T-helper 1 cell treated with Interleukin-12 subunit alpha and Interleukin-12 subunit beta and Interleukin-4 antibody, amounts not matched to agents 30 ng/mL and 1 ng/mL, for 36 hours (primary cell): ENCODE results near the gene CXCL12. TPM values are rescaled to one million over a fixed set of nuclear protein-coding genes. Genes with fewer than 3 reads are reported as not detected.

Experiments used
- intact Hi-C: fragments of 100-400 bp; cut with micrococcal nuclease; formaldehyde crosslinking; loops from one replicate; pipeline ENCODE4 v1.15.1; 2024
- total RNA-seq: library from RNA; stranded (reverse); gene quantifications from 2 replicates; pipeline ENCODE4 v1.2.3, GENCODE V29; 2022

CXCL12 gene
- total RNA-seq, 1 donor from 2014 or later, result not detected

DNA sequence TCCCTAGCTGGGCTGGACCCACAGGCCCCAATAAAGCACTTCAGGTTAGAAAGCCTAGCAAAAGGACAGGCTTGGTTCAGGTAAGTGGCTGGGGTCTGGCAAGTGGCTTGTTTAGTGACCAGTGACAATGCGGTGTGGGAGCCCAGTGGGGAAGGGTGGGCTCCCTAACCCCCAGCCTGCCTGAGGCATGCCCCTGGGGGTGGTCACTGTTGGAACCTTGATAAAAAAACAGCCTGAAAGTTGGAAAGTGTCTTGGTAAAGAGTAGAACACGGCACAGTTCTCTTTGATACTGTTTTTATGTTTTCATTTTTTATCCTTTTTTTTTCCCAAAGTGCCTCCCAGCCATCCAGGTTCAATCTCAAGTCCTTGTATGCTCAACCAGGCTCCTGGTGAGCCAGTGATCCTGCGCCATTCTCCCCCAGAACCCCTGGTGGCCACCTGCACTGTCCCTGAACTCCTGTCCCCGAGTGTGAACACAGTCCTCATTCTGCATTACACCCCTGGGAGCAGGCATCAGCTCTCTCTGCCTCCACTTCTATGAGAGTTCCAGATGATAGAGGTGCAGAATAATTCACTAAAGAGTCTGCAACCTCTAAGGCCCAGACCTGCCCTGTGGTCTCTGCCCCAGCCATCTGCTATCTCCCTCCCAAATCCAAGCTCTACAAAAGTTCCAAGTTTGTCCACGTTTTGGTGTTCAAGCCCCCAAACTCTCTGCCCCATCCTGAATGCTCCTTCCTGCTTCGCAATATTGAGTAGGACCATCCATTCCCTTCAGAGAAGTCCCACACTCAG is 15.0 kb upstream of the CXCL12 start:
- intact Hi-C loops, result no loop called here

- intact Hi-C loops, result no loop called here
These were observed 14.1 kb upstream of the CXCL12 start for GRCh38 chr10:44398747-44399658.

DNA sequence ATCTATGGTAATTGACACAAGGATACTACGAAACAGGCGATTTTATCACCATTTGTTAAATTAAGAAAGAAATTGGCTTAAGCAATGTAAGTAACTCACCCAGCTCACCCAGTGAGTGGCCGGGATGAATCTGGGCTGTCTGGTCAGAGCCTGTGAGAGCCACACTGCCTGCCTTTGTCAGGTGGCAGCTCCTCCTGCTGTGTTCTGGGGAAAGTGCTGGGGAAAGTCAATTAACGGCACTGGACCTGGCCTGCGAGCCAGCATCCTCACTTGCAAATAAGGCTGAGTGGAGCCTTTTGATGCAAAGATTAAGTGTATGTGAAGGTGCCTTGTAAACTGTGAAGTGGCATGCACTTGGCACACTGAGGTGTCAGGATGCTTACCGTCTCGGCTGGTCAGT is 13.4 kb upstream of the CXCL12 start:
- intact Hi-C loops, result no loop called here

- intact Hi-C loops, result no loop called here
These were observed 12.8 kb upstream of the CXCL12 start for GRCh38 chr10:44397476-44398225.

- intact Hi-C loops, result no loop called here
These were observed 11.8 kb upstream of the CXCL12 start for GRCh38 chr10:44396671-44397191.

DNA sequence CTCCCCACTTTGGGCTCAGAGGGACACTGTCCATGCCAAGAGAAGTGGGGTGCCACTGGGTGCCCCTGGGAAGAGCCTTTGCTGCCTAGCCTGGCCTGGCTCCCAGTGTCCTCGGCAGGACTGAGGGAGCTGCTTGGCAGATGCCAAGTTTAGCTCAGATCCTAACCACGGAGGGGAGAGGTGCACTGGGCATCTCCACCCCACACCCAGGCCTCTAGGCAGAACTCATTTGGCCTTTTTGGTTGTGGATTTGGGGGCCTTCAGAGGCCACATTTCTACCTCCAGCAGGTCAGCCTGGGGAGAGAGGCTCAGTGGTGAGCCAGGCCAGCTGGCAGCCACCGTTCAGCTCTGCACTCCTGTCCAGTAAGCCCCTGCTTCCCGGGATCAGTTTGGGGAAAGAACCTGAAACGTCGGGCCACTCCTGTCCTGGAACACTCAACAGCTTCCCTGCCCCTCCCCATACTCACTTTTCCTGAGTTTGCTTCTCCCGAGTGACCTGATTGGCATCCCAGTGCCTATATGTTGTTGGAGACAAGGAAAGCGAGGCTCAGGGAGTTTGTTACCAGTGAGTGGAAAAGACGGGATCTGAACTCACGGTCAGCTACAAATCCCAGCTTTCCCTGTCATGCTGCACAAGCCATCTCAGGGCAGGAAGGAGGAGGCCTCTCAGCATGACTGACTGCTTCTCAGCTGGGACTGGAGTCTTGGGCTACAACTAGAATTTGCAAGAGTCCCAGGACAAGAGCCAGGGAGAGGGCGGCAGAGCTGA is 11.2 kb upstream of the CXCL12 start:
- intact Hi-C loops, result no loop called here

GRCh38 chr10:44395396-44395795 is 10.5 kb upstream of the CXCL12 start:
- intact Hi-C loops, result no loop called here

- intact Hi-C loops, result no loop called here
These were observed 9.9 kb upstream of the CXCL12 start for GRCh38 chr10:44394696-44395381.

GRCh38 chr10:44393834-44394547 is 9.1 kb upstream of the CXCL12 start:
- intact Hi-C loops, result no loop called here

DNA sequence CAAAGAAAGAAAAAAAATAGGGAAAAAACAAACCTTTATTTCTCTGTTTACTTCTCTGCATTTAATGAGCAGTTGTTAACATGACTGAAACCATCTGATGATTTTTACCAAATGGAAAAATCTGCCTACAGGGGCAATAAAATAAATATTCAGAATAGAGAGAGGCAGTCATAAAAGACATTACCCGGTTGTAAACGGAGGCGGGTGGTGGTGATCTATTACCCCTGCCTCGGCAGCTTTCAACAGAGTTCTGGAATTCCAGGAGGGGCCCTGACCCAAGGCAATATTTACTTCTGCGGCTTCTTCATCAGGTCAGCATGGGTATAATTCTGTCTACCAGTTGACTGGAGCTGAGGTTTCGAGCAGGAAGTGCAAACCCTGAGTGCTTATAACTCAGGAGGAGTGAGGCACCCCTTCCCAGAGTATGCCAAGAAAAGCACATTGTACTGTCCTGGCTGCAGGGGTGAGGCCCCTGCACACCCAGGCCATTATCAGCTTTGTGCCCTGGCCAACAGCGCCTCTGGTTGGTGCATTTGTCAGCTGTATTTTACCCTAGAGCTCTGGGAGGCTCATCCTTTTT is 8.2 kb upstream of the CXCL12 start:
- intact Hi-C loops, result no loop called here

DNA sequence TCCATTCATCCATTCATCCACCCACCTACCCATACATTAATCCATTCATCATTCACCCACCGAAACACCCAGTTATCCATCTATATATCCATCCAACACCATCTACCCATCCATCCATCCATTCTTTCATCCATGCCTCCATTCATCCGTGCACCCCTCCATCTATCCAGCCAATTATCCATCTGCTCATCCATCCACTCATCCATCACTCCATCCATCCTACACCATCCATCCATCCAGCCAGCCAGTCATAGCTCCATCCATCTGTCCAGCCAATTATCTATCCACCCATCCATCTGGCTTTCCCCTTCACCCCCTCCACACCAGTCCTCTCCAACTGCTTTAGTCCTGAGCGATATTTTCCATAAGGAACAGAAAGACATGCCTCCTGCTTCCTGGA is 7.5 kb upstream of the CXCL12 start:
- intact Hi-C loops, result no loop called here

DNA sequence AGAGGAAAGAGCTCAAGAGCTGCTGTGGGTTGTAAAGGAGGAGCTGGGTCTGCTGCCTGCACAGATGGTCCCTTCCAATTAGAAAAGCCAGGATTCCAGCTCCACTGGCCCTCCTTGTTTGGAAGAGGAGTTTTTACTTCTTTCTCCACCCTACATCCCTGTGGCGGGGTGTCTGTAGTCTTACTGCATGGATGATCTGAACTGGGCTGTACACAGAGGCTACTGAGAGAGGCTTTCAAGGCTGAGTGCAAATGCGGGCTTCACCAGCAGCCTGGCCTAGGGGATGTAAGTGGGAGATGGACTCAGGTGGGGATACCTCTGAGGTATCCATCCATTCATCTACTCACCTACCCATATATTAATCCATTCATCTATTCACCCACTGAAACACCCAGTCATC is 7.1 kb upstream of the CXCL12 start:
- intact Hi-C loops, result no loop called here

DNA sequence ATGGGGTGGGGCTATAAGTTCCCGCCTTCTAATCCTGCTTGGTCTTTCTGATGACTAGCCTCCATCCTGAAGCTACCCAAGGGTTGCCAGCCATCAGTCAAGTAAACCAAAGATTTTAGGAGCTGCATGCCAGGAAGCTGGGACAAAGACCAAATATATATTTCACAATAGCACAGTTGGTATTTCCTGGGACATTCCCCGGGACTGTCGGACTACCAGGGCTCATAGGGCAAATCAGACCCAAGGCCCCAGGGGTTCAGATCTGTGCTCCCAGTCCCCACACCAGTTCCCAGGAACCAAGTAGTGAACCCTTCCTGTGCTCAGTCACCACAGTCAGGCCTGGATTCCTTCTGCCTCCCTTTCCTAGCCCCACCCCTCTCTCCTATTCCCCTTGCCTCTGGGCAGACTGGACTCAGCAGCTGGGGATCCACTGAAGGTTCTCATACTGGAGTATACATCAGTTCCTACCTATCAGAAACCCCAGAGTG is 5.7 kb upstream of the CXCL12 start:
- intact Hi-C loops, result no loop called here

GRCh38 chr10:44389556-44389955 is 4.7 kb upstream of the CXCL12 start:
- intact Hi-C loops, result loop anchor here (5.0 kb wide), 1 partner anchor 468 kb away; no protein-coding TSS in a partner anchor

GRCh38 chr10:44389150-44389549 is 4.3 kb upstream of the CXCL12 start:
- intact Hi-C loops, result loop anchor here (5.0 kb wide), 1 partner anchor 468 kb away; no protein-coding TSS in a partner anchor

DNA sequence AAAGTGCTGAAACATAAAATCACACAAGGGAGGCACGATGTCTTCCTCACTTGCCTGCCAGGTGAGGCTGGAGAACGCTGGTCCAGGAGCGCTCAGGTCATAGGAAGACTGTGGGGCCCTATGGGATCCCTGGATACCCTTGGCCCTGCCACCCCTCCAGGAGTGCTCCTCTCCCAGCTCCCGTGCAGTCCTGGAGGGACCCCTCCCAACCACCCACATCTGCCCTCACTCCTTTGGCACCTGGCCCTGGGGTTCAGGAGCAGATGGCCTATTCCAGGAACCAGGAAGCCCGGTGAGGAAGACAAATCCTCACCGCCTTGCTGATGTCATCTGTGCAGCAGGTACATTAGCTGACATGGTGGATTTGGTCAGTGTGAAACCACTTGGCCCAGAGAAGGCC is 3.7 kb upstream of the CXCL12 start:
- intact Hi-C loops, result loop anchor here (5.0 kb wide), 1 partner anchor 469 kb away; no protein-coding TSS in a partner anchor

DNA sequence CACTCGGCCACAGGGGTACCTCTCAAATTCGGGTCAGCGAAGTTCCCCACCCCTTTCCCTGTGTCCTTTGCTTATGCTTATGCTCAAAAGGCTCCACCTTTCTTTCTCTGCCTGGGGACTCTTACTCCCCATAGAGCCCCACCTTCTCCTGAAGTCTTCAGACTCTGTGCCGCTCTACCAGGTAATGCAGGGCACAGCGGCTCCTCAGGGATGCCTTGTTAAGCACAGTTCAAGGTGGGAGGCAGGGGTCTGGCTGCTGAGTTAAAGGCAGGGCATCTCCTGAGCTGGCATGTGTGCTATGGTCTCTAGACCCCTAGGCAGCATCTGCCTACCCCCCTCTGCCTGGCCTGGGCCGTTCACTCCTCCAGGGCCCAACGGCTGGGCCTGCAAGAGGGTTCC is 3.0 kb upstream of the CXCL12 start:
- intact Hi-C loops, result loop anchor here (5.0 kb wide), 1 partner anchor 469 kb away; no protein-coding TSS in a partner anchor

DNA sequence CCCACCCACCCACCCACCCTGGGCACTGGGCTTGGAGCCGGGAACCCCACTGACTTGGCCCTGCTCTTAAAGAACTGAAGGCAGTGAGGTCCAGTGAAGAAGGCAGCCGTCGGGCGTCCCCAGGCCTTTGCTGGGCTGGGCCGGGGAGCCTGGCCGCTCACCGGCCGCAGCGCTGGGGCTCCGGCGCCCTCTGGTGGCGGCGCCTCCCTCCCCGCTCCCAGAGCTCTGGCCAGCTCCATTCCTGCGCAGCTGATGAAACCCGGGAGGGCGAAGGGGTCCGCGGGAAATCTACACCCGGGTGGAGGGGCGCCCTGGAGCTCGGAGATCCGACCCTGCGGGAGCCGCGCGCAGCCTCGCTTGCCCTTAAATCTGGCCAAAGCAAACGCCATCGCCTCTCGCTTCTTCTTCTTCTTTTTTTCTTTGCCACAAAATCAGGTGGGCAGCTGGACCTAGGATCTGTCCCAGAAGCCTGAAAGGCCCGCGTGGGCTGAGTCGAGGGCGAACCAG is 1.7 kb upstream of the CXCL12 start:
- intact Hi-C loops, result loop anchor here (1.0 to 5.0 kb wide), 3 partner anchors 471 to 715 kb away; no protein-coding TSS in a partner anchor
